ENCODE results near the gene NOTCH1.

The NOTCH1 gene

DNA sequence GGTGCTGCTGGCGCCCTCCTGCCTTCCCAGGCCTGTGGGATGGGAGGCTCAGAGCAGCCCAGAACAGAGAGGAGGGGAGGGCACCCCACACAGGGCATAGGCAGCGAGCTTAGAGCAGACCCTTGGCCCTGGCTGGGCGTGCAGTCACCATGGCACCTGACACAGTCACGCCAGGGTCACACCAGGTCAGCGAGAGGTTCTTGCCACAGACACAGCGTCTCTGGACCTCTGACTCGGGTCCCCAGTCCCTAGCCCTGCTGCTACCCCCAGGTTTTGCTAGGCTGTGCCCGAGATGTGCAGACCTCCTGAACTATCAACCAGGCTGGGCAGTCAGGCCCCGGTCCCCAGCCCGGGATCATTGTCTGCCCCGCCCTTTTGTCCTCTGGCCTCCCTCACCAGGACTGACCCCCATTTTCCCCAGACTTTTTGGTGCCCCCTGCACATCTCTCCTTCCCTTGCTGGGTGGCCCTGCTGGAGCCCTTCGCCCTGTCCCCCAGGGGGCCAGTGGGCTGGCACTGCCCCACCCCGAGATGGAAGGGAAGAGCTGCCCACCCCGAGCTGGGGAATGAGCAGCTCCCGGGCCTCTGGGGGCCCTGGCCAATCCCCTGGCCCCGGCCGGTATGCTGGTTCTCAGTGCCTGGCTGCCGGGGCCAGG lies 24.5 kb upstream of the NOTCH1 start:
- no peak overlapping the region for H3K27ac ChIP-seq
- TF ChIP-seq, protein P1, sequence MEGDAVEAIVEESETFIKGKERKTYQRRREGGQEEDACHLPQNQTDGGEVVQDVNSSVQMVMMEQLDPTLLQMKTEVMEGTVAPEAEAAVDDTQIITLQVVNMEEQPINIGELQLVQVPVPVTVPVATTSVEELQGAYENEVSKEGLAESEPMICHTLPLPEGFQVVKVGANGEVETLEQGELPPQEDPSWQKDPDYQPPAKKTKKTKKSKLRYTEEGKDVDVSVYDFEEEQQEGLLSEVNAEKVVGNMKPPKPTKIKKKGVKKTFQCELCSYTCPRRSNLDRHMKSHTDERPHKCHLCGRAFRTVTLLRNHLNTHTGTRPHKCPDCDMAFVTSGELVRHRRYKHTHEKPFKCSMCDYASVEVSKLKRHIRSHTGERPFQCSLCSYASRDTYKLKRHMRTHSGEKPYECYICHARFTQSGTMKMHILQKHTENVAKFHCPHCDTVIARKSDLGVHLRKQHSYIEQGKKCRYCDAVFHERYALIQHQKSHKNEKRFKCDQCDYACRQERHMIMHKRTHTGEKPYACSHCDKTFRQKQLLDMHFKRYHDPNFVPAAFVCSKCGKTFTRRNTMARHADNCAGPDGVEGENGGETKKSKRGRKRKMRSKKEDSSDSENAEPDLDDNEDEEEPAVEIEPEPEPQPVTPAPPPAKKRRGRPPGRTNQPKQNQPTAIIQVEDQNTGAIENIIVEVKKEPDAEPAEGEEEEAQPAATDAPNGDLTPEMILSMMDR (conservative IDR thresholded peaks at IDR 0.05): no peak

DNA sequence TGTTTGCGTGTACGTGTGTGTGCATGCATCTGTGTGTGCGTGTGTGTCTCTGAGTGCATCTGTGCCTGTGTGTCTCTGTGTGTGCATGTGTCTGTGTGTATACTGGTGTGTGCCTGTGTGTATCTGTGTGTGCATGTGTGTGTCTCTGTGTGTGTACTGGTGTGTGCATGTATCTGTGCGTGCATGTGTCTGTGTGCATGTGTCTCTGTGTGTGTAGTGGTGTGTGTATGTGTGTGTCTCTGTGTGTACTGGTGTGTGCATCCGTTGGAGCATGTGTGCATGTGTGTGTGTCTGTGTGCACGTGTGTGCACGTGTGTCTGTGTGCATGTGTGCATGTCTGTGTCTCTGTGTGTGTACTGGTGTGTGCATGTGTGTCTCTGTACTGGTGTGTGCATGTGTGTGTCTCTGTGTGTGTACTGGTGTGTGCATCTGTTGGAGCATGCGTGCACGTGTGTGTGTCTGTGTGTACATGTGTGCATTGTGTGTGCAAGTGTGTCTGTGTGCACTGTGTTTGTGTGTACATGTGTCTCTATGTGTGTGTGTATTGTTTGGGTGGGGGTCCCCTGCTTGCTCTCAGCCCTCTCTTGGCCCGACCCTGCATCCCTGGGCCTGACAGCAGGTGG lies 23.8 kb upstream of the NOTCH1 start:
- H3K27ac ChIP-seq: no peak overlapping the region
- TF ChIP-seq, protein P1 (conservative IDR thresholded peaks at IDR 0.05): no peak

DNA sequence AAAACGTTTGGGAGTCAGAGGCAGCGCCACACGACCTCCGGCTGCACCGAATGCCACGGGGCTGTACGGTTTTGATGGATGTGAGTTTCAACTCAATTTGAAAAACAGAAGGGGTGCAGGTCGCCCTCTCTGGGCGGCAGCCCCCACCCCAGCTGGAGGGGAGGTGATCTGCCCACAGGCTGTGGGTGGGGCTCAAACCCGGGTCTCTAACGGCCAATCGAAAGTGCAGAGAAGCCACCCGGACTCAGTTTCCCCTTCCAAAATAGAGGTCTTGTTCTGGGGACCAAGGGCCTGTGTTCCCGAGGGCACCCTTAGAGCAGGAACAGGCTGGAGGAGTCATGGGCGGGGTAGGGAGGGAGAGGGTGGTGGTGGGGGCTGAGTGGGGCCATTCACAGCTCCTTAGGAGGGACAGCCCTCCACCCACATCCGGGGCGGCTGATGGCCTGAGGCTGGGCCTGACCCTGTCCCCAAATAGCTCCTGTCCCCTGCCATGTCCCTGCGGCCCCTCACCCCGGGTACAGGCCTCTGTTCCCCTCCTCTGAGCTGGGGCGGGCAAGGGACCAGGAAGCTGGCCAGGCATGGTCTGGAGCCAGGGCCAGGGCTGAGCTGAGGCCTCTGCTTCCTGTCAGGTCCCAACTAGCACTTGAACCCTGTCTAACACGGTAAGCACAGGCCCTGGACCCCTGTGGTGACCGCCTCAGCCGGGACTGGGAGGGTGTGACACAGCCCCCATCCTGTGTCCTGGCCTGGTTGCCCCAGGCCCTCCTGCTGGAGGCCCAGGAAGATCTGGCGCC lies 22.6 kb upstream of the NOTCH1 start:
- no peak overlapping the region for H3K27ac ChIP-seq
- TF ChIP-seq, protein P1 (conservative IDR thresholded peaks at IDR 0.05): no peak

DNA sequence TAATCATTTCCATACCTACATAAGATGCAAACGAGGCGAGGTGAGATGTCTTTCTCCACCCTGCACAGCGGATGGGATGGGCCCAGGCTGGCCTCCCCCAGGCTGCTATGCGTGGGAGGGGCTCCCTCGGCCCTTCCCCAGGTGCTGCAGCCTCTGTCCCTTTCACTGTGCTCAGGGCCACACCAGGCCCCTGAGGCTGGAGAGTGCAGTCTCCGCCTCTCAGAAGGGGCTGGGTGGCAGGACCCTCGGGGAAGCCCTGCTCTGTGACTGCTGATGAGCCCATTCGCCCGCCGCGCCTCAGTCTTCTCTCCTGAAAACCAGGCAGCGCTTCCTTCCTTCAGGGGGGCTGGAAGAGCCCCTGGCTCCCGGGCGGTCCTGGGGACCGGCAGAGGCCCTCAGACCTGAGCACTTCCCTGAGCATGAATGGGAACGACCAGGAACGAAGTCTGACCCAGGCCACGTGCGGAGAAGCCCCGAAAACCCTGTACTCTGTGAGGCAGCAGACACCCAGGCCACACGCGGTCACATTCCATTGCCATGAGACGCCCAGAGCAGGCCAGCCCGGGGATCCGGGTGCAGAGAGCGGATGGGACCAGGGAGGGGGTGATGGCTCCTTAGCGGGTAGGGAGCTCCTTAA lies 21.9 kb upstream of the NOTCH1 start:
- no peak overlapping the region for H3K27ac ChIP-seq
- TF ChIP-seq, protein P1 (conservative IDR thresholded peaks at IDR 0.05): no peak

DNA sequence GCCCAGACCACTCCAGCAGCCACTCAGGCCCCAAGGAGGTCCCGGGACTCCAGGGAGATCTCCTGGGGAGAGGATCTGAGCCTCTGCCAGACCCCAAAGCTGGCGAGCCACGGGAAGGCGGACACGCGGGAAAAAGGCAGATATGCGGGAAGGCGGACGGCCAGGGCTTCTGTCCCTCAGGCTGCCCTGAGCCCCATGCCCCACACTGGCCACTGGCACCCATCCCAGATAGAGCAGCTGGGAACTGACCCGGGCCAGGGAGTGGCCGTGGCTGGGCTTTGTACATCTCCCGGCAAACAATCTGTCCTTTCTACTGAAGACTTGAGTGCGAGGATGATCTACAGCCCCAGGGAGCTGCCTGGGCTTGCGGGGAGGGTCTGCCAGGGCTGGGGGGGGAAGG lies 21.1 kb upstream of the NOTCH1 start:
- TF ChIP-seq, protein P1 (conservative IDR thresholded peaks at IDR 0.05): no peak
- H3K27ac ChIP-seq: no peak overlapping the region

DNA sequence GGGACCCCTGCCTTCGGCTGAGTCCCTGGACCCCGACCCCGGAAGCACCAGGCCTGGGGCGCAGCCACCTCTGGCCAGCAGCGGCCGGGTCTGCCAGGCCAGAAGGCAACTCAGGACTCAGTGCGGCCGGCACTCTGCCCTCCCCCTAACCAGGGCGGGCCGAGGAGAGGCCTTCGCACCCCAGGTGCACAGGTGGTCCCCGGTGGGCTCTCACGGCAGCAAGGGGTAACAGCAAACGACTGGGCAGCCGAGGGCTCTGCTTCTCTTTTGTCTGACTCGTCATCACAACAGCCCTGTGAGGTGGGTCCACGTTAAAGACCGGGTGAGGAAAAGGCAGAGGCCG lies 20.7 kb upstream of the NOTCH1 start:
- no peak overlapping the region for H3K27ac ChIP-seq
- TF ChIP-seq, protein P1 (conservative IDR thresholded peaks at IDR 0.05): no peak

All from VCaP (cell line).